Cardiac septum (tissue), 1 donor: ENCODE data around the gene TNS3. TPM values are rescaled to one million over a fixed set of nuclear protein-coding genes. Genes with fewer than 3 reads are reported as not detected.

Source experiments
- DNase-seq: peaks from one replicate; pipeline ENCODE4 v3.0.0-alpha.2; 2020; ENCODE audit warnings: low spot score
- intact Hi-C: fragments of 100-400 bp; cut with DNase I; formaldehyde crosslinking; loops from one replicate; pipeline ENCODE4 v1.14.0; 2022
- total RNA-seq: library from RNA; stranded (reverse); fragmentation: NEBNext Ultra II Directional; extraction: Animal tissue kit (Norgen Biotek cat#: 25700); gene quantifications from one replicate; pipeline ENCODE4 v1.2.1, GENCODE V29; 2021
- donor health status: DM: no; HTN: no; CAD: no.

The TNS3 gene
- total RNA-seq, 1 donor from 2014 or later, result 29.0 TPM

DNA sequence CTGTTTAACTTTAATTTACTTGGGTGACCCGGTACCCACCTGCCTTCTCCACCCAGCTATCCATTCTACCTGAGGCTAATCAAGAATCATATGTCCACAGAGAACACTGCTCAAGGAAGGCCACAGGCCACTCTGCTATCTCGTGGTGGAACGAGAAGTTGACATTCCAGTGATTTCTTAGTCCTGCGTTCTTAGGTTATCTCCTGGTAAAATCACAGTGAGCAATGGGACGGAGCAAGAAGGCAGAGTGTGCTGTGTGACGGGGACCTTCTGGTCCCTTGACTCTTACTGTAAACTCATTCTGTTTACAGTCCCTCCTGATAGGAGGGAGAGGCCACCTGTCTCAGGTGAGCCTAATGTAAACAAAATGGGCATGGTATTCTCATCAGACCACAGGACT lies 256.6 kb downstream of the TNS3 start:
- intact Hi-C loops, result no loop called here
- no peak for DNase-seq

DNA sequence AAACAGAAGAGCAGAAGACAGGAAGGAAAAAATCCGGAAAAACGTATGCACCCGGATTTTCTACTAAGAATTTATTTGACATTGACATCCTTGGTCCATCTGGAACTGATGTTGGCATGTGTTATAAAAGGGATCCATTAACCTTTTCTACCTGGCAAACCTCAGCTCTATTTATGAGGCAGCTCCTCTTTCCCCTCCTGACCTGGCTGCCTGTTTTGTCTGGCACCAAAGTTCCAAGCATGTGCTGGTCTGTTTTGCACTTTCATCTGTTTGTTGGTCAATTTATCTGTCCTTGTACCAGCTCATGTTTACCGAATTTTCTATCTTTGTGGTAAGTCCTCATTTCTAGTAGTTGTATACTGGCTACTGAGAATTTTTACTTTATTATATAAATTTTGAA lies 258.0 kb downstream of the TNS3 start:
- peak; percentile 49 for DNase-seq
- intact Hi-C loops, result no loop called here

DNA sequence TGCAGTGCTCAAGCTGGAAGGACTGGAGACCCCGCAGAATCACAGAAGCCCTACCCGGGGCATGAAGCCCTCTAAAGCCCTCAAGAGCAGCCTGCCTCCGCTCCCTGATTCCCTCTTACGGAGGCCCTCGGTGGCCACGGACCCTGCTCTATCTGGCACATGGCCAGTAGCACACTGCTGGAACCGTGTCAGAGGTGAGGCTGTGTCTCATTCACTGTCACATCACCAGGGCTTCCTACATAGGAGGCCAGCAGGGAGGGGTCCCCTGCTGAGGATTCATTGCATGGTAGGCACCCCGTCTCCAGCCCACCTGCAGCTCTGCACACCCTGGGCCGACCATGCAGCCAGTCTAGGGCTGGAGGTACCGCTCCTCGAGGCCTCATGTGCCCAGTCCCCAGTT lies 259.2 kb downstream of the TNS3 start:
- peak; percentile 72 for DNase-seq
- intact Hi-C loops, result loop anchor here (1.0 kb wide), 1 partner anchor 15 kb away; no protein-coding TSS in a partner anchor

DNA sequence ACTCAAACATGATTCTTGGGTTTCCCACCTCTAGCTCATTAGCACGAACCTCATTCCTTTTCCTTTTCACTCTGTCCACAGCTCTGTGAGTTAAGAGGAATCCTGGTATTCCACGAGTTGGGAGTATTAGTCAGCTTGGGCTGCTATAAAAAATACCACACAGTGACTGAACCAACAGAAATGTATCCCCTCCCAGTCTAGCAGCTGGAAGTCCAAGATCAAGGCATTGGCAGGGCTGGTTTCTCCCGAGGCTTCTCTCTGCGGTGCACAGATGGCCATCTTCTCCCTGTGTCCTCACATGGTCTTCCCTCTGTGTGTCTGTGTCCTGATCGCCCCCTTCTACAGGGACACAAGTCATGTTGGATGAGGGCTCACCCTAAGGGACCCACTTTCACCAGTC lies 261.6 kb downstream of the TNS3 start:
- peak; percentile 60 for DNase-seq
- intact Hi-C loops, result no loop called here

DNA sequence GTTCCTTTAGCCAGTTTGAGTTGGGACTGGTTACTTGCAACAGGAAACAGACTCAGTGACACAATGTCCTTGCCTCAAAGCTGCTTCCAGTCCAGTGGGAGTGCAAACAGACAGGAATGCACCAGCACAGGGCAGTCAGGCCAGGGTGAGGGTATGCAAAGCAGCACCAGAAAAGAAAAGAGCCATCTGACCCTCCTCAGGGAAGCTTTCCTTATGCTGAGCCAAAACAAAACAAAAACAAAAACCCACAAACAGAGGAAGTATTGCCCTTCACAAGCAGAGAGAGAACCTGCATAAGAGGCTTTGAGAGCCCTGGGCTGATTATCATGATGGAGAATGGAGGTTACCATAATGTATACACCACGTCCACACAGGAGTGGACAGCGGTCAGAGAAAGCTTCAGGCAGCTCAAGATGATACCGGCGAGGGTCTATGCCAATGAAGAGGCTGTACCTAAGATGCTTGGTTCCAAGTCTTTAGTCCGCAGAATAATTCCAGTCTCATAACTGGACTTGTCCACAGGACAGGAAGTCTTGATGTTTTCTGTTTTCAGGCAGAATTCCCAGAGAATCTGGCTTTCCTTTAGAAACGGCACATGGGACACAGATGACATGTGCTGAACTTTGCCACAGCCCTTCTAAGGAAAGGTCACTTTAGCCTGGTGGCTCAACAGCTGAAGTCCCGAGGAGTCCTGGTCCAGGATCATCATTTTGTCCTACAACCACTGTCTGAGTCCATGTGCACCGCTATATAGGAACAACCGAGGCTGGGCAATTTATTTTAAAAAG lies 263.3 kb downstream of the TNS3 start:
- DNase-seq, result no peak
- intact Hi-C loops, result no loop called here

DNA sequence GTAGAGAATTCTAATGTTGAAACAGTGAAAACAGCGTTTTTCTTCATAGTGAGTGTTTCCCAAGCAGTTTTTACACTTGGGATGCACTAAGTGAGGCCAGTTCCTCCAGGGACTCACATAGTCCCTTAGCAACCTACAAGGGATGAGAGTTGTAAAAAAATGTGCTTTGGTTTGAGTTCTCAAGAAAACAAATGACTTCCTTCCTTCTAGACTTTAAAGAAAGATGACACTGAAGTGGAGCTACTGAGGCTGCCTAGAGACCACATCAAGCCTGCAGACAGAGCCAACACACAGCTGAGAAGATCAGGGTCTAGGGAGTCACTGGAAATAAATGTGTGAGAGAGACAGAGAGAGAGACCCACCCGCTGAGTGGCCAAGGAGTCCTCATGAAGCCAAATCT lies 264.4 kb downstream of the TNS3 start:
- no peak for DNase-seq
- intact Hi-C loops, result no loop called here

DNA sequence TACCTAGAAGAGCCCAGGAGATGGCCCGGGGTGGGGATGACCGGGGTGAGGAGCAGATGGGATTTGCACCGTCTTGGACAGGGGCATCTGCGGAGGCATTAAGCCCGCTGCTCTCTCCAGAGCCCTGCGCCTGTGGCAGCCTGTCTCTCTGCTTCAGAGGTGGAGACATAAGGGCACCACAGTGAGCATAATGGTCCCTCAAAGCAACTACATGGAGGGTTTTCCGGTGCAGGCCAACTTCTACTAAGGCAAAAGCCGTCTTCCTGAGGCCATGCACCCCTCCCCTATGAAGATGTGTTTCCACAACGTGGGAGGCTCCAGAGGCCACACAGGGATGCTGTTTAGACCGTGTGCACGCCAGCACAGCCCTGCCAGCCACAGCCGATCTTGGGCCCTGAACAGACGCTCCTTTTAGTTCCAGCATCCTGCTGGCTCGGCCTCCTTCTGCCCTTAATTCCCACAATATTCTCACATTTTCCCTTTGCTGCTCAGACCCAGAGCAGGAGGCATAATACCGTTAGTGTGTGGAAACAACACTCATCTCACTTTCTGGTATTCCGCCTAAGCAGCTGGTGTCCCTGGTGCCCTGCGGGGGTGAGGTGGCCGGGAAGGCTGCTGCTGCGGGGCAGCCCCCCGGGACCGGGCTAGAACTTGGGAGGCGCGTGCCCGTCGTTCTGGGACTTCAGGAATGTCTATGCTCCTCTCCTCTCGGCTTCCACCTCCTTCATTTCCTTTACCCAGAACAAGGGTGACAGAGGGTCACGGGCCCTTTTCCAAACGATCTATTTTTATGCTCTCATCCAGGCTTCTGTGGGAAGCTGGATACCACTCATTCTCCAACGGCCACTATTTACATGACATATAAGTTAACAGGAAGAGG lies 266.9 kb downstream of the TNS3 start:
- intact Hi-C loops, result loop anchor here (2.0 kb wide), 1 partner anchor 14 kb away; no protein-coding TSS in a partner anchor

DNA sequence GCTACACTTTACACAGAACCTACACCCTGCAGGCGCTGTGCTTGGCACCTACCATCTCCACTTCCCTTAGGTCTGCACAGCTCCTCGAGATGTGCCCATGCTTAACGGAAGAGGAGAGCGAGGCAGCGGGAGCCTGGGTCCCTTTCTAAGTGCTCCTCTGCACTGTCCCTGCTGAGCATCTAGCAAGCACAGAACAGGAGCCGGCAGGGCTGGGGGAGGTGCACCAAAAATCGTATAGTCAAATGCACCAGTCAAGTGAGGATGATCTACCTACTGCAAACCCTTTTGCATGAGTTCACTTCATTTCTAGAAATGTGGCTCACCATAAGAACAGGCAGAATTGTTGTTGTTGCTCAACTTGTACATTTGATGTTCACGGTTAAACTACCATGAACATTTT lies 267.7 kb downstream of the TNS3 start:
- DNase-seq, result no peak
- intact Hi-C loops, result loop anchor here (2.0 kb wide), 1 partner anchor 15 kb away; no protein-coding TSS in a partner anchor

More for the DNA sequence above, 266.9 kb downstream of the TNS3 start:
- DNase-seq, result no peak

DNA sequence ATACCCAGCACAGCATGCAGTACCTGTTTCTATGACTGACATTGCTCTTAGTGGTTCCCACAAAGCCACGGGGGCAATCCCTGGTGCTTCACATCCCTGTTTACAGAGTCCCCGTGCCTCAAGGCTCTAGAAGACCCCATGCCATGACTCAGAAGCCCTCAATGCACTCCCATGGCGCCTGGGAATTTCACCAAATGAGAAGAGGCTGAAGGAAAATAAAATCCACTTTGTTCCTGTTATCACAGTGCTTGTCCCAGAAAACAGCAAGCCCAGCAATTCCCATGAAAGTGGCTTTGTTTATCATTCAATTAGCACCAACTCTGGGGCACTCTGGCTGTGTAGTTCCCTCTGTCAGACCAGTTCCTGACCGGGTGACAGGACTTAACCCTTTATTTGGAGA lies 268.3 kb downstream of the TNS3 start:
- DNase-seq, result no peak

DNA sequence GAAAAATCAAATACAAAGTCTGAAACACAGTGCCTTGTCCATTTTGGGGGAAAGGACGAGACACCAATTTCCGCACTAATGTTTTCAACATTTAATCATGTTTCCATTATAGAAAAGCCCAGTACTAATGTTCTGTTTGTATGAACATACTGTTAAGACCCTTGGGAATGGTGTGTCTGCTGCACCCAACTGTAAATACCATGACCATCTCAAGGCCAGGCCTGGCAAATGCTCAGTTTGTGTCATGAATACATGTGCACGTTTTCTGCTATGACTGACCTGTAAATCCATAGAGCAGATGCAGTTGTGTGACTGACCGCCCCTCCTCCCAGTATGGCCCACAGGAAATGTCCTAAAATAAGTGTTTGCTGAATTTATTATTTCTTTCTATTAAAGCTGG lies 270.0 kb downstream of the TNS3 start:
- intact Hi-C loops, result no loop called here
- DNase-seq, result no peak

More for the DNA sequence above, 268.3 kb downstream of the TNS3 start:
- intact Hi-C loops, result no loop called here

DNA sequence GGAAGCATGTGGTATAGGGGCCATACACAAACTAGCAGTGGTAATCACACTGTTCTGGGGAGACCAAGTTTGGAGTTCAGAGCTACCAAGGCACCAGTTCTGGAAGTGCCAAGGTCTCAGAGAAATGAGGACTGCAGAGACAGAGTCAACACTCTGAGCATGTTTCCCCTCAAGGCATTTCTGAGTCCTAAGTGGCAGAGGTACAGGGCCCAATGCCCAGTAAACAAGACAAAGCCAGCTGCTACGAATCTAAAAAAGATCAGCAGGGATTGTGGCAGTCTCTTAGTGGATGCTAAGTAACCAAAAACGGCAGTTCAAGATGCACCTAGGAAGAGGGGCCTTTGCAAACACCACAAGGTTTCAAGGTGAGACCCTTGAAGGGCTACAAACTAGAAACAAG lies 271.9 kb downstream of the TNS3 start:
- DNase-seq, result no peak
- intact Hi-C loops, result no loop called here

DNA sequence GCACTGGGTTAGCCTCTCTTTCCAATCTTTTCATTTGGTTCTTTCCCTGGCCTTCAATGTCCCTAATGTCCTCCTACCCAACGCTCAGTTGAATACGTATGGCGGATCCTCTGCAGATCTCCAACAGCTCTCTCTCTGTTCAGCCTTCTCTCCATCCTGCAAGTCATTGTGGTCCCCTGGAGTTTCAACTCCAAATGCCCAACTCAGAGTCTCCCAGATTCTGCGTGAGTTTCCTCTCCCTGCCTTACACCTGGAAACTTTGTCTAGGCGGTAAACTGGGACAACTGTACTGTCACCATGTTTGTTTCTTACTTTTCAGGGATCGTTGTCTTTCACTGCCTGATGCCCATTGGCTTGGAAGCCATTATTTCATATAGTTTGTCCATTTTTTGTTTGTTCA lies 273.1 kb downstream of the TNS3 start:
- intact Hi-C loops, result no loop called here
- DNase-seq, result no peak

DNA sequence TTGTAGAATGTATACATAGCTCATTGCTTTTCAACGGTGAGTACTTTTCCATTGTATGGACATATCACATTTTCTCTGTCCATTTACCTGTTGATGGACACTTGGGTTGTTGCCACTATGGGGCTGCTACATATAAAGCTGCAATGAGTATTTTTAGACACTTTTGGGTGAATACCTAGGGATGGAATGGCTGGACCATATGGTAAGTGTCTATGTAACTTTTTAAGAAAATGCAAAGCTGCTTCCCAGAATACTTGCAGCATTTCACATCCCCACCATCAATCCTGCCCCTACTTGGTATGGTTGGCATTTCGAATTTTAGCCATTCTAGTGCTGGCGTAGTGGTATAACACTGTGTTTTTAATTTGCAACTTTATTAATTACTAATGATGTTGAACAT lies 274.6 kb downstream of the TNS3 start:
- intact Hi-C loops, result loop anchor here (1.0 kb wide), 1 partner anchor 15 kb away; no protein-coding TSS in a partner anchor
- no peak for DNase-seq

DNA sequence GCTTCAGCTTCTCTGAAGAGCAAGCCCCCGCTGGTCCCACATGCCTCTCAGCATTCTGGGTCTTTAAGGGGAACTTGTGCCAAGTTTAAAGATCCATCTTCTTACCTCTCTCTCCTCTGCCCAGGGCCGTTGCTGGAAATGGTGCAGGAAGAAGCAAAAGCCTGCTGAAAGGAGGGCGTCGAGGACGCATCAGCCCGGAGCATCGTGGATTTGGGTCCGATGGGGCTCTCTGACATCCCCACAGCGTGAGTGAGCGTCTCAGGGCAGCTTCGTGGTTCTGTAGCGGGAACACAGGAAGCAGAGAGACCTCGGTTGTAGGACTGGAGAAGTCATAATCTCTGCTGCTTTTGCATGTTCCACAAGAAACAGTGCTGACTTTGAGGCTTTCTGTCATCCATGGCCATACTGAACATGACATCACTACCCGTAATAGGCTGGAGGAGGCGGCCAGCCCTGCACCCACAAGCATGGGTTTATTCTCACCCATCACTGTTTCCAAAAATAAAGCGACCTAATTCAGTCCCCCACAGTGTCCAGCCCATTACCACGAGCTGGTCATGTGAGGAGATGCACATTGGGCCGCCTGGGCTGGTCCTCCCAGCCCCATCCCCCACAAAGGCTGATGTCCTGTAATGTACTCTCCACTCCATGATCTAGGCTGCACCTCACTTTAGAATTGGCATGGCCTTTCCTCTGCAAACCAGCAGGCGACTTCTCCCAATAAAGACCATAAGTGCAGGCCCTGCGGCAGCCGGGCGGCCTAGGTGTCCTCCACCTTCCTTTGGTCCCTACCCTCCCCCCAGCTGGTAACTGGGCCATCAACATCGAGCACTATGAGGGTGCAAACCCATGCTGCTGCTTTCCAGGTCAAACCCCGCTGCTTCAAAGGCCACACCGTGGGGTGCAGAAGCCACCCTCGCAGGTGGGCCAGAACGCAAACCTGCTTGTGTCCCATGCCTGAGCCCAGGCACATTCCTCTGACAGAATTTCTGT lies 276.9 kb downstream of the TNS3 start:
- intact Hi-C loops, result no loop called here
- DNase-seq, result no peak

DNA sequence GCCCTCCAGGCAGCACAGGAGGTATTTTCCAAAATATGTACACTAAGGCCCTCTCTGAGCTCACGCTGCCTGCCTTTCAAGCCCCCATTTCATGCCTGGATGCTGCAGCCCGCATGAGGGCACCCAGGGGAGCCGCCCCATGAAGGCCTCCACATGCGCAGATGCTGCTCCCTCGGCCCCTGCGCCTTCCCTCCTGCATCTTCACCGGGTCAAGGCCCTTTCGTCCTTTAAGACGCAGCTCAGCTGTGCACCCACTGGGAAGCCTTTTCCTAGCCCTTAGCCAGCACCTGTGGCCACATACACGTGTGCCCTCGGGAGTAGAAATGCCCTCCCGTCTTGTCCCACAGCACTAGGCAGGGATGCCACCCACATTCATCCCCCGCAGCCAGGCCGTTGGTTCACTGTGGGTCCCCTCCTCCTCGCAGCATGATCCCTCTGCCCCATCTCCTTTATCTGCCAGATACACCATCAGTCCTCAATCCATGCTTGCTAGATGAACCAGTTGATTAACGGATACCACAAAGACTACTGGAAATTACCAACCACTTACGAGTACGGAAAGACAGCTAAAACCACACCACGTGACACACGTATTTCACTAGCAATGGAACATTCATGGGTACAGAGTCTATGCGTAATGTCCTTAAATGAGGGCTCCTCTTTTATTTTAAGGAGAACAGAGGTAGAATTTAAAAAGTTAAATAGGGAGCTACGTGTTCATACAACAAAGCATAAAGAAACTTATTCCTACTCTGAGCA lies 278.0 kb downstream of the TNS3 start:
- DNase-seq, result no peak
- intact Hi-C loops, result no loop called here

DNA sequence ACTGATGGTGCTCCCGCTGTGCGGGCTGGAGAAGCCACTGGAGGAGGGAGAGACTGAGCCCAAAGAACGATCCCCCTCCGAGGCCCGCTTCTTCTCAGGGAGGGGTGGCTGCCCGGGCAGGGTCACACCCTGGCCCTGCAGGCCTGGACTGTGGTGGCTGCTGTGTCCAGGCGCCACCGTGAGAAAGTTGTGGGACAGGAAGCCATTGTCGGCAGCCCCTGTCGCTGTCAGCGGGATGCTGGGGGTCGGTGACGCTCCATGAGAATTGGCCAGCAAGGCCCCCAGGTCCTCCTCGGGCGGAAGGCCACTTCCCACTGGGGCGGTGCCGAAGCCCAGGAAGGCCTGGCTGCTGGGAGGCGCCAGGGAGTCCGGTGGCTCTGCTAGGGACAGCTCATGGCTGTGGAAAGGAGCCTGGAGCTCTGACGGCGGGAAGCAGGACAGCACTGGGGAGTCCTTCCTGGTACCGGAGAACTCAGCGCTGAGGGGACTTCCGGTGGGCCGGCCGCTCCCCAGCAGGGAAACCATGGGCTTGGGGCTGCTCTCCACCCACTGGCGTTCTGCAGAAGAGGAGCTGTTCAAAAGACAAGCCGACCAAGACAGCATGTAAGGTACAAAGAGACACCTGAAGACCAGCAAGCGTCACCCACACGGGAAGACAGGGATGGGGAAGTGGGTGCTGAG lies 278.8 kb downstream of the TNS3 start:
- intact Hi-C loops, result no loop called here
- DNase-seq, result no peak

DNA sequence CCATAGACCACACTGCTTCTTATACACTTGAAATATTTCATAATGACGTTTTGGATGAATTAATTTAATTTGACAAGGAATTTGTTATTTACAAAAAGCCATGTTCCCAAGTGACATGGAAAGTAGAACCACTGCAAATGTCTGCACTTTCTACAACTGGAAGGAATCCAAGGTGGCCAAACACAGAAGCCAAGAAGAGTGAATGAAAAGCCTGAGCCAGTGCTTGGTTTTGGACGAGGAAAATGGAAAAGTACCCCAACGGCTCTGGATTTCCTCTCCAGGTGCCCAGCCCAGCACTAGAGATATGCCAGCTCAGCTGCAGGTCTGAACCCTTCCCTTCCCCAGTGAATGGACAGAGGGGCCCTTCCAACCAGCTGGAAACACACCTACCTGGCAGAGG lies 279.4 kb downstream of the TNS3 start:
- DNase-seq, result no peak
- intact Hi-C loops, result no loop called here

DNA sequence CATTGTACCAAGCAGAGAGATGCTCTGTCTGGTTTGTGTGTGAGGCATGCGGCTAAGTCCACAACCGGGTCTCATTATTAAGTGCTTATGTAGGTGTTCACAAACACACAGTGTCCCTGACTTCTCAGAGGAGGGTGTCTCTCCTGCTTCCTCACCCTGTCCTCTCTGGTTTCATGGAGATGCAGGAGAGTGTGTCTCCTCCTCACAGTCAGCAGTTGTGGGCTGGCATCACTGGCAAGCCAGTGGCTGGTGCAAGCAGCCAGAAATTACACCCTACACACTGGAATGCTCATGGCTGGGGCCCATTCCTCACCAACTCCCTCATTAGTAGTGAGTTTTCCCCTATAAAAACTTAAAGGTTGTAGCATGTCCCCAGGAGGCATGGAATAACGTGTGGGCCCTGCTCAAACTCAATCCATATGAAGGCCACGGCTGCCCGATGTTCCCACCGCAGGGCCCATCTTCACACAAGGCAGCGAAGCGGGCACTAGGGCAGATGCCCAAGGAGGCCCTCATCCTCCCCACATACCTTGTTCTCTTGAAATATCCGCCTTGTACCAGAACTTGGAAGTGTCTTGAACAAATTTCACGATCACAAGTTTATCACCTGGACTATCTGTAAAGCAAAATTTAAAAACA lies 280.1 kb downstream of the TNS3 start:
- intact Hi-C loops, result no loop called here
- DNase-seq, result no peak
